ENCODE results near the gene RNF166. TPM values are rescaled to one million over a fixed set of nuclear protein-coding genes. Genes with fewer than 3 reads are reported as not detected.

Gene RNF166
- total and polyA plus RNA-seq, 2 of the 13 experiments (the other 11 are each of a cell fraction or from before 2014, with no cell fraction given) = 21.4 to 23.0 TPM

DNA sequence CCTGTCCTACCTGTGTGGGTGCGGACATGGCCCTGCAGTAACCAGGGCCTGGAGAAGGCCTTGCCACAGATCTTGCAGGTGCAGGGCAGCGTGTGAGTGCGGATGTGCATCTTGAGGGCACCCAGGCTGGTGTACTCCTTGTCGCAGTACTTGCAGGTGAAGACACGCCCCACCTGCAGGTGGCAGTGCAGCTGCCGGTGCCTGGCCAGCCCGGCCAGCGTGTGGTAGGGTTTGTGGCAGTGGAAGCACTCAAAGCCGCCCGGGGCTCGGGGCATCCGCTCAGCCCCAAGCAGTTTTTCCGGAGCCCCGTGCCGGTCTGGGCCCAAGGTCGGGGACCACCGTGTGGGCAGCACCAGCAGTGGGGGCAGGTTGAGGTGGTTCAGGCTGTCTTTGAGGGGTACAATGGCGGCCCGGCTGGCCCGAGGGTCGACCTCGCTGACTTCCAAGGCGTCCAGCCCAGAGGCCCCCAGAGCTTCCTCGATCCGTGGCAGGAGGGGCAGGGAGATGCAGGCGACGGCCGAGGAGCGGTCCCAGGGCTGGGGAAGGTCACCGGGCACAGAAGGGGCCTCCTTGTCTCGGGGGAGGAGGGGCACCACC is 25.0 kb downstream of the RNF166 start (continued):
- no peak for TF ChIP-seq ZNF567 (CRISPR knock-in tag; IDR thresholded peaks at IDR 0.05; ENCODE audit: borderline replicate concordance)
- TF ChIP-seq SUZ12 (IDR thresholded peaks at IDR 0.05; ENCODE audit: low read depth, low read length) = no peak
- TF ChIP-seq HDAC1 (CRISPR knock-in tag; IDR thresholded peaks at IDR 0.05) = no peak; the same call in 1 of the 2 replicates
- TF ChIP-seq ZNF558 (CRISPR knock-in tag; IDR thresholded peaks at IDR 0.05; ENCODE audit: borderline replicate concordance) = no peak
- TF ChIP-seq, protein P1, sequence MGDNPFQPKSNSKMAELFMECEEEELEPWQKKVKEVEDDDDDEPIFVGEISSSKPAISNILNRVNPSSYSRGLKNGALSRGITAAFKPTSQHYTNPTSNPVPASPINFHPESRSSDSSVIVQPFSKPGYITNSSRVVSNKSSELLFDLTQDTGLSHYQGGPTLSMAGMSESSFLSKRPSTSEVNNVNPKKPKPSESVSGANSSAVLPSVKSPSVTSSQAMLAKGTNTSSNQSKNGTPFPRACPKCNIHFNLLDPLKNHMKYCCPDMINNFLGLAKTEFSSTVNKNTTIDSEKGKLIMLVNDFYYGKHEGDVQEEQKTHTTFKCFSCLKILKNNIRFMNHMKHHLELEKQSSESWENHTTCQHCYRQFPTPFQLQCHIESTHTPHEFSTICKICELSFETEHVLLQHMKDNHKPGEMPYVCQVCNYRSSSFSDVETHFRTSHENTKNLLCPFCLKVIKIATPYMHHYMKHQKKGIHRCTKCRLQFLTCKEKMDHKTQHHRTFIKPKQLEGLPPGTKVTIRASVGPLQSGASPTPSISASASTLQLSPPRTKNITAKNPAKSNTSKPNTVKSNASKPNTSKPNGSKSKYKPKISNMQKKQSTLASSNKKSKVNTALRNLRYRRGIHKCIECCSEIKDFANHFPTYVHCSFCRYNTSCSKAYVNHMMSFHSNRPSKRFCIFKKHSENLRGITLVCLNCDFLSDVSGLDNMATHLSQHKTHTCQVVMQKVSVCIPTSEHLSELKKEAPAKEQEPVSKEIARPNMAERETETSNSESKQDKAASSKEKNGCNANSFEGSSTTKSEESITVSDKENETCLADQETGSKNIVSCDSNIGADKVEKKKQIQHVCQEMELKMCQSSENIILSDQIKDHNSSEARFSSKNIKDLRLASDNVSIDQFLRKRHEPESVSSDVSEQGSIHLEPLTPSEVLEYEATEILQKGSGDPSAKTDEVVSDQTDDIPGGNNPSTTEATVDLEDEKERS (CRISPR knock-in tag; IDR thresholded peaks at IDR 0.05) = no peak
- no peak for TF ChIP-seq ZNF570 (CRISPR knock-in tag; IDR thresholded peaks at IDR 0.05; ENCODE audit: borderline replicate concordance)
- TF ChIP-seq U2AF2 (IDR thresholded peaks at IDR 0.05; ENCODE audit: low read depth, low read length) = no peak
- TF ChIP-seq ZNF335 (CRISPR knock-in tag; IDR thresholded peaks at IDR 0.05) = no peak
- TF ChIP-seq MBD4 (IDR thresholded peaks at IDR 0.05; ENCODE audit: borderline replicate concordance, low read length) = no peak
- TF ChIP-seq ZNF230 (CRISPR knock-in tag; IDR thresholded peaks at IDR 0.05) = no peak
- TF ChIP-seq HMGA1 (CRISPR knock-in tag; conservative IDR thresholded peaks at IDR 0.05) = no peak
- no peak for TF ChIP-seq ZNF274 (CRISPR knock-in tag; IDR thresholded peaks at IDR 0.05)
- TF ChIP-seq FOXC1 (CRISPR knock-in tag; IDR thresholded peaks at IDR 0.05; ENCODE audit: borderline replicate concordance) = no peak
- TF ChIP-seq MTF1 (CRISPR knock-in tag; IDR thresholded peaks at IDR 0.05) = no peak
- TF ChIP-seq, protein P2, sequence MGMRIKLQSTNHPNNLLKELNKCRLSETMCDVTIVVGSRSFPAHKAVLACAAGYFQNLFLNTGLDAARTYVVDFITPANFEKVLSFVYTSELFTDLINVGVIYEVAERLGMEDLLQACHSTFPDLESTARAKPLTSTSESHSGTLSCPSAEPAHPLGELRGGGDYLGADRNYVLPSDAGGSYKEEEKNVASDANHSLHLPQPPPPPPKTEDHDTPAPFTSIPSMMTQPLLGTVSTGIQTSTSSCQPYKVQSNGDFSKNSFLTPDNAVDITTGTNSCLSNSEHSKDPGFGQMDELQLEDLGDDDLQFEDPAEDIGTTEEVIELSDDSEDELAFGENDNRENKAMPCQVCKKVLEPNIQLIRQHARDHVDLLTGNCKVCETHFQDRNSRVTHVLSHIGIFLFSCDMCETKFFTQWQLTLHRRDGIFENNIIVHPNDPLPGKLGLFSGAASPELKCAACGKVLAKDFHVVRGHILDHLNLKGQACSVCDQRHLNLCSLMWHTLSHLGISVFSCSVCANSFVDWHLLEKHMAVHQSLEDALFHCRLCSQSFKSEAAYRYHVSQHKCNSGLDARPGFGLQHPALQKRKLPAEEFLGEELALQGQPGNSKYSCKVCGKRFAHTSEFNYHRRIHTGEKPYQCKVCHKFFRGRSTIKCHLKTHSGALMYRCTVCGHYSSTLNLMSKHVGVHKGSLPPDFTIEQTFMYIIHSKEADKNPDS (CRISPR knock-in tag; IDR thresholded peaks at IDR 0.05) = no peak
- TF ChIP-seq, protein P3, sequence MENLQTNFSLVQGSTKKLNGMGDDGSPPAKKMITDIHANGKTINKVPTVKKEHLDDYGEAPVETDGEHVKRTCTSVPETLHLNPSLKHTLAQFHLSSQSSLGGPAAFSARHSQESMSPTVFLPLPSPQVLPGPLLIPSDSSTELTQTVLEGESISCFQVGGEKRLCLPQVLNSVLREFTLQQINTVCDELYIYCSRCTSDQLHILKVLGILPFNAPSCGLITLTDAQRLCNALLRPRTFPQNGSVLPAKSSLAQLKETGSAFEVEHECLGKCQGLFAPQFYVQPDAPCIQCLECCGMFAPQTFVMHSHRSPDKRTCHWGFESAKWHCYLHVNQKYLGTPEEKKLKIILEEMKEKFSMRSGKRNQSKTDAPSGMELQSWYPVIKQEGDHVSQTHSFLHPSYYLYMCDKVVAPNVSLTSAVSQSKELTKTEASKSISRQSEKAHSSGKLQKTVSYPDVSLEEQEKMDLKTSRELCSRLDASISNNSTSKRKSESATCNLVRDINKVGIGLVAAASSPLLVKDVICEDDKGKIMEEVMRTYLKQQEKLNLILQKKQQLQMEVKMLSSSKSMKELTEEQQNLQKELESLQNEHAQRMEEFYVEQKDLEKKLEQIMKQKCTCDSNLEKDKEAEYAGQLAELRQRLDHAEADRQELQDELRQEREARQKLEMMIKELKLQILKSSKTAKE (CRISPR knock-in tag; IDR thresholded peaks at IDR 0.05; ENCODE audit: borderline replicate concordance) = no peak
- no peak for TF ChIP-seq MEIS2 (CRISPR knock-in tag; IDR thresholded peaks at IDR 0.05)
- TF ChIP-seq, protein P4, sequence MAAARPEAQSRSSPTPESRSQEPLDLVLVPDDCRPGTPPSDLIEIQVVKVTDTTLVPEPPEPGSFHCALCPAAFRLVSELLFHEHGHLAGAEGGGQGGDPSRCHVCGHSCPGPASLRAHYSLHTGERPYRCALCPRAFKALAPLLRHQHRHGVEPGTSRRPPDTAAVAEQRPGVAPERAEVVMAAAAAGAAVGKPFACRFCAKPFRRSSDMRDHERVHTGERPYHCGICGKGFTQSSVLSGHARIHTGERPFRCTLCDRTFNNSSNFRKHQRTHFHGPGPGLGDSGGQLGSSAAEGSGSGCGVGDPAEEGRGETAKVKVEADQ (CRISPR knock-in tag; IDR thresholded peaks at IDR 0.05; ENCODE audit: borderline replicate concordance) = no peak
- TF ChIP-seq, protein P5, sequence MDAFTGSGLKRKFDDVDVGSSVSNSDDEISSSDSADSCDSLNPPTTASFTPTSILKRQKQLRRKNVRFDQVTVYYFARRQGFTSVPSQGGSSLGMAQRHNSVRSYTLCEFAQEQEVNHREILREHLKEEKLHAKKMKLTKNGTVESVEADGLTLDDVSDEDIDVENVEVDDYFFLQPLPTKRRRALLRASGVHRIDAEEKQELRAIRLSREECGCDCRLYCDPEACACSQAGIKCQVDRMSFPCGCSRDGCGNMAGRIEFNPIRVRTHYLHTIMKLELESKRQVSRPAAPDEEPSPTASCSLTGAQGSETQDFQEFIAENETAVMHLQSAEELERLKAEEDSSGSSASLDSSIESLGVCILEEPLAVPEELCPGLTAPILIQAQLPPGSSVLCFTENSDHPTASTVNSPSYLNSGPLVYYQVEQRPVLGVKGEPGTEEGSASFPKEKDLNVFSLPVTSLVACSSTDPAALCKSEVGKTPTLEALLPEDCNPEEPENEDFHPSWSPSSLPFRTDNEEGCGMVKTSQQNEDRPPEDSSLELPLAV (CRISPR knock-in tag; conservative IDR thresholded peaks at IDR 0.05; ENCODE audit: low read depth) = no peak
- no peak for TF ChIP-seq TBX3 (IDR thresholded peaks at IDR 0.05; ENCODE audit: borderline replicate concordance)
